A549 (cell line): ENCODE measurements around the gene ZNF100. TPM values are rescaled to one million over a fixed set of nuclear protein-coding genes. Genes with fewer than 3 reads are reported as not detected.

ENCODE experiments used
- ATAC-seq, 2 experiments: fragments of 200-7000 bp in 1 of 2; fragments of >200 bp in 1 of 2; cut with Nextera tagmentation in 1 of 2; cut with Tn5 transposase in 1 of 2; 3 replicates each; pipeline versions ENCODE4 v1.8.0 to v1.9.1; 2018 to 2020; ENCODE audit warnings: mild to moderate bottlenecking in 1 of 2, moderate library complexity in 1 of 2
- CTCF ChIA-PET: fragments of 300-600 bp; sonication (Branson Sonifier 250); formaldehyde crosslinking; extraction: SDS; loops from one replicate; lab custom pipeline; 2021; ENCODE audit warnings: antibody characterized with exemption, inconsistent platforms; lab: Yijun Ruan, JAX
- POLR2A ChIA-PET: fragments of 350-600 bp; formaldehyde crosslinking; extraction: SDS; loops from one replicate; lab custom pipeline; 2021; ENCODE audit warnings: antibody characterized with exemption, inconsistent platforms; lab: Yijun Ruan, JAX
- DNase-seq, 2 experiments: peaks; one replicate each; pipeline versions ENCODE4 v3.0.0 to v3.0.0-alpha.2; 2011 to 2016; ENCODE audit warnings: low read depth in 1 of 2, low spot score in 1 of 2
- FAIRE-seq: peaks from 2 replicates; lab custom pipeline; 2011; peaks lifted over from hg19 to GRCh38; lab: Jason Lieb, UNC
- H3K27ac ChIP-seq, 2 experiments: fragments of >200 bp; sonication (Bioruptor Twin); formaldehyde crosslinking; 3 replicates each; pipeline ENCODE4 v1.5.1; 2016 to 2017
- H3K4me1 ChIP-seq: fragments of >200 bp; sonication (Bioruptor Twin); formaldehyde crosslinking; 3 replicates; pipeline ENCODE4 v1.6.1; 2016
- H3K4me2 ChIP-seq: fragments of >200 bp; sonication (Bioruptor Twin); formaldehyde crosslinking; 3 replicates; pipeline ENCODE4 v1.6.1; 2016
- H3K4me3 ChIP-seq: fragments of >200 bp; sonication (Bioruptor Twin); formaldehyde crosslinking; 3 replicates; pipeline ENCODE4 v1.5.1; 2016
- H3K9me3 ChIP-seq: fragments of >200 bp; sonication (Bioruptor Twin); formaldehyde crosslinking; 3 replicates; pipeline ENCODE4 v1.6.1; 2016
- BHLHE40 ChIP-seq: IDR thresholded peaks from 2 replicates; pipeline ENCODE4 v1.6.1; 2012; ENCODE audit warnings: low read depth, low read length, inconsistent platforms
- CEBPB ChIP-seq, 2 experiments: fragments of >200 bp in 1 of 2; sonication (Bioruptor Twin) in 1 of 2; formaldehyde crosslinking in 1 of 2; IDR thresholded peaks; 2 replicates each; pipeline ENCODE4 v1.6.1; 2012 to 2016
- EHMT2 ChIP-seq: fragments of 200-600 bp; sonication (generic); IDR thresholded peaks from 2 replicates; pipeline ENCODE4 v1.6.1; 2016; ENCODE audit warnings: antibody characterized with exemption, low read depth, mild to moderate bottlenecking, moderate library complexity
- FOSB ChIP-seq: fragments of 250-450 bp; sonication (Bioruptor Pico); IDR thresholded peaks from 2 replicates; pipeline ENCODE4 v1.5.0; 2020; ENCODE audit warnings: mild to moderate bottlenecking, moderate library complexity
- FOSL2 ChIP-seq, 2 experiments: fragments of 450-650 bp in 1 of 2; fragments of >200 bp in 1 of 2; sonication (Bioruptor Twin) in 1 of 2; formaldehyde crosslinking; IDR thresholded peaks; 2 replicates each; pipeline versions ENCODE4 v1.5.0 to v1.6.1; 2016 to 2020; ENCODE audit warnings: mild to moderate bottlenecking in 1 of 2, moderate library complexity in 1 of 2
- HDAC2 ChIP-seq: fragments of 200-600 bp; sonication (generic); IDR thresholded peaks from 2 replicates; pipeline ENCODE4 v1.6.1; 2016
- HOXB5 ChIP-seq: fragments of 250-450 bp; sonication (Bioruptor Pico); IDR thresholded peaks from 2 replicates; pipeline ENCODE4 v1.5.0; 2020; ENCODE audit warnings: mild to moderate bottlenecking, moderate library complexity
- JUN ChIP-seq, 2 experiments: fragments of >200 bp; sonication (Bioruptor Twin); formaldehyde crosslinking; IDR thresholded peaks; 2 replicates in 1 of 2; 3 replicates in 1 of 2; pipeline ENCODE4 v1.6.1; 2016 to 2017
- KDM5A ChIP-seq: fragments of 200-600 bp; sonication (generic); IDR thresholded peaks from 2 replicates; pipeline ENCODE4 v1.6.1; 2016; ENCODE audit warnings: antibody characterized with exemption, mild to moderate bottlenecking
- MAFK ChIP-seq: fragments of 450-650 bp; IDR thresholded peaks from 2 replicates; pipeline ENCODE4 v1.6.1; 2014; ENCODE audit not compliant: partially characterized antibody
- MYC ChIP-seq: IDR thresholded peaks from 2 replicates; pipeline ENCODE4 v1.6.1; 2012; ENCODE audit warnings: mild to moderate bottlenecking, inconsistent platforms, low read length, improper control_type of control experiment, borderline replicate concordance
- NR3C1 ChIP-seq: fragments of >200 bp; sonication (Bioruptor Twin); formaldehyde crosslinking; IDR thresholded peaks from 3 replicates; pipeline ENCODE4 v1.6.1; 2017
- RAD21 ChIP-seq, 2 experiments: fragments of >200 bp in 1 of 2; sonication (Bioruptor Twin) in 1 of 2; formaldehyde crosslinking in 1 of 2; IDR thresholded peaks in 1 of 2; conservative IDR thresholded peaks in 1 of 2; 2 replicates in 1 of 2; 3 replicates in 1 of 2; pipeline ENCODE4 v1.6.1; 2012 to 2018; ENCODE audit warnings: inconsistent platforms in 1 of 2
- RFX5 ChIP-seq: fragments of 450-650 bp; IDR thresholded peaks from 2 replicates; pipeline ENCODE4 v1.7.1; 2014; ENCODE audit warnings: antibody characterized with exemption, mild to moderate bottlenecking, moderate library complexity
- SREBF2 ChIP-seq: fragments of 450-650 bp; IDR thresholded peaks from 2 replicates; pipeline ENCODE4 v1.6.1; 2014; ENCODE audit warnings: mild to moderate bottlenecking, moderate library complexity
- TFCP2L1 ChIP-seq: fragments of 250-450 bp; sonication (Bioruptor Pico); IDR thresholded peaks from 2 replicates; pipeline ENCODE4 v1.5.0; 2021; ENCODE audit warnings: mild to moderate bottlenecking
- TP53 ChIP-seq: fragments of 250-450 bp; sonication (Bioruptor Pico); IDR thresholded peaks from 2 replicates; pipeline ENCODE4 v1.5.0; 2021; ENCODE audit warnings: mild to moderate bottlenecking, moderate library complexity
- WGBS: methylation state at CpG from one replicate; pipeline ENCODE4 v1.1.6; 2017; ENCODE audit errors: missing lambda C conversion rate; 5-methylcytosine and 5-hydroxymethylcytosine counted together
- polyA plus RNA-seq, 4 experiments: library from polyadenylated mRNA; depleted of rRNA in 3 of 4; stranded (reverse); fragments of >200 nt; fragmentation: RNase III in 1 of 4; extraction: RNeasy Plus Mini Kit Qiagen cat#74134 plus additional on column Dnase treatment in 1 of 4; gene quantifications; 2 replicates in 3 of 4; 3 replicates in 1 of 4; pipeline ENCODE4 v1.2.3, GENCODE V29; 2011 to 2017
- TF ChIP-seq, protein P1 (sequence below): fragments of 200-600 bp; sonication (generic); IDR thresholded peaks from 2 replicates; pipeline ENCODE4 v1.6.1; 2016; ENCODE audit warnings: antibody characterized with exemption, mild to moderate bottlenecking, moderate library complexity
- TF ChIP-seq, protein P2 (sequence below): fragments of 250-450 bp; sonication (Bioruptor Pico); IDR thresholded peaks from 2 replicates; pipeline ENCODE4 v1.5.0; 2020; ENCODE audit warnings: low read depth, mild to moderate bottlenecking, moderate library complexity
- TF ChIP-seq, protein P3 (sequence below): IDR thresholded peaks from 2 replicates; pipeline ENCODE4 v1.6.1; 2012; ENCODE audit warnings: low read depth, borderline replicate concordance
- TF ChIP-seq, protein P4 (sequence below): fragments of >200 bp; sonication (Bioruptor Twin); formaldehyde crosslinking; IDR thresholded peaks from 3 replicates; pipeline ENCODE4 v1.6.1; 2016
- TF ChIP-seq, protein P5 (sequence below): IDR thresholded peaks from 2 replicates; pipeline ENCODE4 v1.6.1; 2012
- TF ChIP-seq, protein P6 (sequence below): fragments of >200 bp; sonication (Bioruptor Twin); formaldehyde crosslinking; IDR thresholded peaks from 3 replicates; pipeline ENCODE4 v1.5.1; 2016
- TF ChIP-seq, protein P7 (sequence below): IDR thresholded peaks from 2 replicates; pipeline ENCODE4 v1.6.1; 2012

The ZNF100 gene
- polyA plus RNA-seq, 2 of the 4 experiments (the other 2 are of a cell fraction) = not detected

DNA sequence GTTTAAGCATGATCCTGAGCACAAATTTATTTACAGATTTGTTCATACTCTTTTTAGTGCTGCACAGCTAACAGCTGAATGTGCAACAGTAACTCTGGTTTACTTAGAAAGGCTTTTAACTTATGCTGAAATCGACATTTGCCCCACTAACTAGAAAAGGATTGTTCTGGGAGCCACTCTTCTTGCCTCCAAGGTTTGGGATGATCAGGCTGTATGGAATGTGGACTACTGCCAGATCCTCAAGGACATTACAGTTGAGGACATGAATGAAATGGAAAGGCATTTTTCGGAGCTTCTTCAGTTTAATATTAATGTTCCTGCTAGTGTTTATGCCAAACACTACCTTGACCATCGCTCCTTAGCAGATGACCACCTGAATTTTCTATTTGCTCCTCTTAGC is 16.0 kb downstream of the ZNF100 start:
- H3K4me2 ChIP-seq = no peak overlapping the region
- POLR2A ChIA-PET = no interaction called here

DNA sequence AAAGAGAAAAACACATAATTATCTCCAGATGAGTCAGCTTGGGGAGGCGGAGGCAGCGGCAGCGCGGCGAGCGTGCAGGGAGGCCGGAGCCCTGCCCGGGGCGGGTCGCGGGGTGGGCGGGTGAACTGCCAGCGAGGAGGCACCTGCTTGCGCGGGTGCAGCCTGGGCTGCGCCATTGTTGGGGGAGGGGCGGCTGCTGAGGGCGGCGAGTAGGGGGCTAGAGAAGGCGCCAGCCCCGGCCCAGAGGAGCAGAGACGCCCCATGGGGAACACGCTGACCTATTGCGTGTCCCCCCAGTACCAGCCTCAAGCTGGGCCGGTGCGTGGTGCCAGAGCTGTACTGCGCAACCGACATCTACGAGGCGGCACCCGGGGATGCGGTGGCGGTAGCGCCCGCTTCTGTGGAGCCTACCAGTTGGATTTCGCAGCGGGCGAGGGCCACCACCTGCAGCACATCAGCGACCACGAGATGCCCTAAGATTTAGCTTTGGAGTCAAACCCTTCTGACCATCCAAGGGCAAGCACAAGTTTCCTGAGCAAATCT is 16.7 kb downstream of the ZNF100 start:
- no peak for DNase-seq
- no peak for ATAC-seq
- no peaks in the 10 kb centered on the region for H3K4me1 ChIP-seq
- POLR2A ChIA-PET = no interaction called here
- TF ChIP-seq TP53 (CRISPR knock-in tag) (no peak), MAFK (no peak), TFCP2L1 (CRISPR knock-in tag) (no peak), KDM5A (no peak), RAD21 (conservative IDR thresholded peaks at IDR 0.05 in 1 of 2, IDR thresholded peaks at IDR 0.05 in 1 of 2) (no peak), HDAC2 (no peak), CEBPB (IDR thresholded peaks at IDR 0.05) (no peak), FOSB (CRISPR knock-in tag) (no peak), NR3C1 (no peak)
- TF ChIP-seq, all 56 proteins: peak for 0
- no peak overlapping the region for H3K4me3 ChIP-seq
- CTCF ChIA-PET = no interaction called here
- no peaks in the 10 kb centered on the region for H3K9me3 ChIP-seq
- no peak overlapping the region for H3K27ac ChIP-seq
- H3K4me2 ChIP-seq = no peak overlapping the region
- FAIRE-seq = no peak
- WGBS = 57% methylated on average over 7 of the region's 40 CpGs

More for the DNA sequence above, 16.0 kb downstream of the ZNF100 start:
- no peak for FAIRE-seq
- Histone ChIP-seq H3K4me3 (no peak overlapping the region), H3K27ac (no peak overlapping the region), H3K4me1 (no peaks in the 10 kb centered on the region), H3K9me3 (no peaks in the 10 kb centered on the region)
- 0% methylated on average over 3 of the region's 3 CpGs for WGBS
- DNase-seq = no peak
- ATAC-seq = no peak
- TF ChIP-seq, protein P1, sequence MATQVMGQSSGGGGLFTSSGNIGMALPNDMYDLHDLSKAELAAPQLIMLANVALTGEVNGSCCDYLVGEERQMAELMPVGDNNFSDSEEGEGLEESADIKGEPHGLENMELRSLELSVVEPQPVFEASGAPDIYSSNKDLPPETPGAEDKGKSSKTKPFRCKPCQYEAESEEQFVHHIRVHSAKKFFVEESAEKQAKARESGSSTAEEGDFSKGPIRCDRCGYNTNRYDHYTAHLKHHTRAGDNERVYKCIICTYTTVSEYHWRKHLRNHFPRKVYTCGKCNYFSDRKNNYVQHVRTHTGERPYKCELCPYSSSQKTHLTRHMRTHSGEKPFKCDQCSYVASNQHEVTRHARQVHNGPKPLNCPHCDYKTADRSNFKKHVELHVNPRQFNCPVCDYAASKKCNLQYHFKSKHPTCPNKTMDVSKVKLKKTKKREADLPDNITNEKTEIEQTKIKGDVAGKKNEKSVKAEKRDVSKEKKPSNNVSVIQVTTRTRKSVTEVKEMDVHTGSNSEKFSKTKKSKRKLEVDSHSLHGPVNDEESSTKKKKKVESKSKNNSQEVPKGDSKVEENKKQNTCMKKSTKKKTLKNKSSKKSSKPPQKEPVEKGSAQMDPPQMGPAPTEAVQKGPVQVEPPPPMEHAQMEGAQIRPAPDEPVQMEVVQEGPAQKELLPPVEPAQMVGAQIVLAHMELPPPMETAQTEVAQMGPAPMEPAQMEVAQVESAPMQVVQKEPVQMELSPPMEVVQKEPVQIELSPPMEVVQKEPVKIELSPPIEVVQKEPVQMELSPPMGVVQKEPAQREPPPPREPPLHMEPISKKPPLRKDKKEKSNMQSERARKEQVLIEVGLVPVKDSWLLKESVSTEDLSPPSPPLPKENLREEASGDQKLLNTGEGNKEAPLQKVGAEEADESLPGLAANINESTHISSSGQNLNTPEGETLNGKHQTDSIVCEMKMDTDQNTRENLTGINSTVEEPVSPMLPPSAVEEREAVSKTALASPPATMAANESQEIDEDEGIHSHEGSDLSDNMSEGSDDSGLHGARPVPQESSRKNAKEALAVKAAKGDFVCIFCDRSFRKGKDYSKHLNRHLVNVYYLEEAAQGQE = no peak
- TF ChIP-seq, protein P2, sequence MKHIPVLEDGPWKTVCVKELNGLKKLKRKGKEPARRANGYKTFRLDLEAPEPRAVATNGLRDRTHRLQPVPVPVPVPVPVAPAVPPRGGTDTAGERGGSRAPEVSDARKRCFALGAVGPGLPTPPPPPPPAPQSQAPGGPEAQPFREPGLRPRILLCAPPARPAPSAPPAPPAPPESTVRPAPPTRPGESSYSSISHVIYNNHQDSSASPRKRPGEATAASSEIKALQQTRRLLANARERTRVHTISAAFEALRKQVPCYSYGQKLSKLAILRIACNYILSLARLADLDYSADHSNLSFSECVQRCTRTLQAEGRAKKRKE (CRISPR knock-in tag) = no peak
- no peak for TF ChIP-seq FOSL2 (IDR thresholded peaks at IDR 0.05)
- TF ChIP-seq FOSL2 (CRISPR knock-in tag; IDR thresholded peaks at IDR 0.05) = no peak
- no peak for TF ChIP-seq SREBF2
- no peak for TF ChIP-seq BHLHE40
- TF ChIP-seq, protein P3, sequence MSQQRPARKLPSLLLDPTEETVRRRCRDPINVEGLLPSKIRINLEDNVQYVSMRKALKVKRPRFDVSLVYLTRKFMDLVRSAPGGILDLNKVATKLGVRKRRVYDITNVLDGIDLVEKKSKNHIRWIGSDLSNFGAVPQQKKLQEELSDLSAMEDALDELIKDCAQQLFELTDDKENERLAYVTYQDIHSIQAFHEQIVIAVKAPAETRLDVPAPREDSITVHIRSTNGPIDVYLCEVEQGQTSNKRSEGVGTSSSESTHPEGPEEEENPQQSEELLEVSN = no peak
- CTCF ChIA-PET = no interaction called here

DNA sequence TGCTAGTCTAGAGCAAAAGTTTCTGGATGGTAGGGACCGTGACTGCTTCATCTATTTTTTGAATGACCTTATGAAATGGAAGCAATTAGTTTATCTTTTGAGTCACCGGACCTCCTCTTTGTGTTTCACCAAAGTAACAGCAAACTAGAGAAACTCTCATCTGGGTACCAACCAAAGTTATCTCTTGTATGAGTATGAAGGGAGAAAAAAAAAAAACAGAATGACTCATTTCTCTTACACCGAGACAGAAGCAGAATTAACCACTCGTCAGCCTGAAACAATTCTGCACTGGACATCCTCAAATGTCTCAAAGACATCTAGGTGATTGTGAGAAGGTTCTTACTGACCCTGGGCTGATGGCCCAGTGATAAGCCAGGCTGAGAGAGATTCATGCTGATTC is 18.3 kb downstream of the ZNF100 start:
- Histone ChIP-seq H3K27ac (no peak overlapping the region), H3K9me3 (no peaks in the 10 kb centered on the region), H3K4me2 (no peak overlapping the region), H3K4me3 (no peak overlapping the region), H3K4me1 (no peaks in the 10 kb centered on the region)
- TF ChIP-seq HDAC2 (no peak), RFX5 (no peak), HOXB5 (CRISPR knock-in tag) (no peak), JUN (IDR thresholded peaks at IDR 0.05) (no peak), KDM5A (no peak), MYC (no peak), EHMT2 (no peak)
- TF ChIP-seq, protein P4, sequence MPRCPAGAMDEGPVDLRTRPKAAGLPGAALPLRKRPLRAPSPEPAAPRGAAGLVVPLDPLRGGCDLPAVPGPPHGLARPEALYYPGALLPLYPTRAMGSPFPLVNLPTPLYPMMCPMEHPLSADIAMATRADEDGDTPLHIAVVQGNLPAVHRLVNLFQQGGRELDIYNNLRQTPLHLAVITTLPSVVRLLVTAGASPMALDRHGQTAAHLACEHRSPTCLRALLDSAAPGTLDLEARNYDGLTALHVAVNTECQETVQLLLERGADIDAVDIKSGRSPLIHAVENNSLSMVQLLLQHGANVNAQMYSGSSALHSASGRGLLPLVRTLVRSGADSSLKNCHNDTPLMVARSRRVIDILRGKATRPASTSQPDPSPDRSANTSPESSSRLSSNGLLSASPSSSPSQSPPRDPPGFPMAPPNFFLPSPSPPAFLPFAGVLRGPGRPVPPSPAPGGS = no peak
- TF ChIP-seq, protein P5, sequence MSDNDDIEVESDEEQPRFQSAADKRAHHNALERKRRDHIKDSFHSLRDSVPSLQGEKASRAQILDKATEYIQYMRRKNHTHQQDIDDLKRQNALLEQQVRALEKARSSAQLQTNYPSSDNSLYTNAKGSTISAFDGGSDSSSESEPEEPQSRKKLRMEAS = no peak
- TF ChIP-seq, protein P3 = no peak
- TF ChIP-seq, protein P6, sequence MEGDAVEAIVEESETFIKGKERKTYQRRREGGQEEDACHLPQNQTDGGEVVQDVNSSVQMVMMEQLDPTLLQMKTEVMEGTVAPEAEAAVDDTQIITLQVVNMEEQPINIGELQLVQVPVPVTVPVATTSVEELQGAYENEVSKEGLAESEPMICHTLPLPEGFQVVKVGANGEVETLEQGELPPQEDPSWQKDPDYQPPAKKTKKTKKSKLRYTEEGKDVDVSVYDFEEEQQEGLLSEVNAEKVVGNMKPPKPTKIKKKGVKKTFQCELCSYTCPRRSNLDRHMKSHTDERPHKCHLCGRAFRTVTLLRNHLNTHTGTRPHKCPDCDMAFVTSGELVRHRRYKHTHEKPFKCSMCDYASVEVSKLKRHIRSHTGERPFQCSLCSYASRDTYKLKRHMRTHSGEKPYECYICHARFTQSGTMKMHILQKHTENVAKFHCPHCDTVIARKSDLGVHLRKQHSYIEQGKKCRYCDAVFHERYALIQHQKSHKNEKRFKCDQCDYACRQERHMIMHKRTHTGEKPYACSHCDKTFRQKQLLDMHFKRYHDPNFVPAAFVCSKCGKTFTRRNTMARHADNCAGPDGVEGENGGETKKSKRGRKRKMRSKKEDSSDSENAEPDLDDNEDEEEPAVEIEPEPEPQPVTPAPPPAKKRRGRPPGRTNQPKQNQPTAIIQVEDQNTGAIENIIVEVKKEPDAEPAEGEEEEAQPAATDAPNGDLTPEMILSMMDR = no peak
- TF ChIP-seq, protein P7, sequence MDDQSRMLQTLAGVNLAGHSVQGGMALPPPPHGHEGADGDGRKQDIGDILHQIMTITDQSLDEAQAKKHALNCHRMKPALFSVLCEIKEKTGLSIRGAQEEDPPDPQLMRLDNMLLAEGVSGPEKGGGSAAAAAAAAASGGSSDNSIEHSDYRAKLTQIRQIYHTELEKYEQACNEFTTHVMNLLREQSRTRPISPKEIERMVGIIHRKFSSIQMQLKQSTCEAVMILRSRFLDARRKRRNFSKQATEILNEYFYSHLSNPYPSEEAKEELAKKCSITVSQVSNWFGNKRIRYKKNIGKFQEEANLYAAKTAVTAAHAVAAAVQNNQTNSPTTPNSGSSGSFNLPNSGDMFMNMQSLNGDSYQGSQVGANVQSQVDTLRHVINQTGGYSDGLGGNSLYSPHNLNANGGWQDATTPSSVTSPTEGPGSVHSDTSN = no peak
- ChIA-PET POLR2A (no interaction called here), CTCF (no interaction called here)
- DNase-seq = no peak
- ATAC-seq = no peak
- no peak for FAIRE-seq
- WGBS = 2% methylated on average over 4 of the region's 4 CpGs
